Upper lobe of left lung (tissue), 6 donors: Measurements from ENCODE around the gene HEATR9. TPM values are rescaled to one million over a fixed set of nuclear protein-coding genes. Genes with fewer than 3 reads are reported as not detected.

Experiments
- ATAC-seq, 2 donors: fragments of 200-7000 bp; cut with Tn5 transposase; one replicate each; pipeline ENCODE4 v1.9.1; 2022; ENCODE audit warnings: mild to moderate bottlenecking in 2 of 2, moderate library complexity in 2 of 2; ENCODE audit not compliant: low FRiP score in 2 of 2
- DNase-seq, 2 donors: peaks; one replicate each; pipeline ENCODE4 v3.0.0-alpha.2; 2019 to 2020
- H3K27ac ChIP-seq, 4 donors: fragments of 200-600 bp; sonication (generic); one replicate each; pipeline ENCODE4 v1.5.1; 2016 to 2019
- H3K27me3 ChIP-seq, 4 donors: fragments of 200-600 bp; sonication (generic); one replicate each; pipeline ENCODE4 v1.5.1; 2017 to 2019
- H3K36me3 ChIP-seq, 4 donors: fragments of 200-600 bp; sonication (generic); one replicate each; pipeline ENCODE4 v1.5.1; 2016 to 2019
- H3K4me1 ChIP-seq, 4 donors: fragments of 200-600 bp; sonication (generic); one replicate each; pipeline ENCODE4 v1.5.1; 2018 to 2019
- H3K4me3 ChIP-seq, 4 donors: fragments of 200-600 bp; sonication (generic); one replicate each; pipeline ENCODE4 v1.5.1; 2017 to 2019; ENCODE audit warnings: mild to moderate bottlenecking in 2 of 4, moderate library complexity in 1 of 4
- H3K9me3 ChIP-seq, 4 donors: fragments of 200-600 bp; sonication (generic); one replicate each; pipeline ENCODE4 v1.5.1; 2018 to 2019
- EP300 ChIP-seq, 4 donors: sonication (generic); formaldehyde crosslinking; IDR thresholded peaks; one replicate each; pipeline ENCODE4 v1.5.1; 2017; ENCODE audit warnings: antibody characterized with exemption in 4 of 4, control low read depth in 2 of 4
- POLR2A ChIP-seq, 4 donors: fragments of 450-650 bp; IDR thresholded peaks; one replicate each; pipeline ENCODE4 v1.5.1; 2016 to 2017; ENCODE audit warnings: antibody characterized with exemption in 4 of 4, mild to moderate bottlenecking in 2 of 4
- POLR2AphosphoS5 ChIP-seq, 2 donors: sonication (generic); formaldehyde crosslinking; IDR thresholded peaks; one replicate each; pipeline ENCODE4 v1.5.1; 2017; ENCODE audit warnings: antibody characterized with exemption in 2 of 2
- WGBS, 2 donors: methylation state at CpG; one replicate each; pipeline ENCODE4 v1.1.5; 2017 to 2018; 5-methylcytosine and 5-hydroxymethylcytosine counted together
- total RNA-seq, 6 donors: library from RNA; depleted of rRNA in 4 of 6; stranded (reverse); fragments of >200 nt in 4 of 6; gene quantifications; one replicate each; pipeline versions ENCODE4 v1.1.0 to v1.2.1, GENCODE V29; 2016 to 2021
- TF ChIP-seq, protein P1 (sequence below), 6 experiments: fragments of 450-650 bp in 4 of 6; fragments of 200-600 bp in 2 of 6; sonication (generic) in 2 of 6; IDR thresholded peaks; one replicate each; pipeline ENCODE4 v1.5.1; 2016 to 2019; ENCODE audit warnings: antibody characterized with exemption in 6 of 6
- donor health status: DM: no; HTN: no; CAD: no; lungs with moderate emphysema.
- donor health status: DM: no; HTN: yes; CAD: no; lungs with severe emphysema.

Gene HEATR9
- total RNA-seq, 6 donors from 2014 or later: 0.13 to 0.30 TPM; not detected in 4

DNA sequence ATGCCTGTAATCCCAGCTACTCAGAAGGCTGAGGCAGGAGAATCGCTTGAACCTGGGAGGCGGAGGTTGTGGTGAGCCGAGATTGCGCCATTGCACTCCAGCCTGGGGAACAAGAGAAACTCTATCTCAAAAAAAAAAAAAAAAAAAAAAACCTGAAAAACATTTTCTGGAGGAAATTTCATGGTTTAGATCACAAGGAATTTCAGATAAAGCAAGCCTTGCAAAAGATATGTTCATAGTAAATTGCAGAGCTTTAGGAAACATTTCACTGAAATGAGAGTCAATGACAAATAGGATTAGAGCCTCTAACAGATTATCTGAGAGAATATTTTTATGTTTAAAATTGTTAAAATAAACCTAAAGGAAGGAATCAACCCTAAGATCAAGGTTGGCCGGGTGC is 56.2 kb downstream of the HEATR9 start:
- H3K4me1 ChIP-seq: peaks cover 40 to 58% (median 50%) of the 10 kb centered on the region in 4 donors
- WGBS, 2 donors: 70 to 81% methylated on average over 5 of the region's 5 CpGs
- no peak for ATAC-seq
- H3K36me3 ChIP-seq: peaks cover 0 to 5% (median 2%) of the 10 kb centered on the region in 4 donors
- TF ChIP-seq, protein P1, sequence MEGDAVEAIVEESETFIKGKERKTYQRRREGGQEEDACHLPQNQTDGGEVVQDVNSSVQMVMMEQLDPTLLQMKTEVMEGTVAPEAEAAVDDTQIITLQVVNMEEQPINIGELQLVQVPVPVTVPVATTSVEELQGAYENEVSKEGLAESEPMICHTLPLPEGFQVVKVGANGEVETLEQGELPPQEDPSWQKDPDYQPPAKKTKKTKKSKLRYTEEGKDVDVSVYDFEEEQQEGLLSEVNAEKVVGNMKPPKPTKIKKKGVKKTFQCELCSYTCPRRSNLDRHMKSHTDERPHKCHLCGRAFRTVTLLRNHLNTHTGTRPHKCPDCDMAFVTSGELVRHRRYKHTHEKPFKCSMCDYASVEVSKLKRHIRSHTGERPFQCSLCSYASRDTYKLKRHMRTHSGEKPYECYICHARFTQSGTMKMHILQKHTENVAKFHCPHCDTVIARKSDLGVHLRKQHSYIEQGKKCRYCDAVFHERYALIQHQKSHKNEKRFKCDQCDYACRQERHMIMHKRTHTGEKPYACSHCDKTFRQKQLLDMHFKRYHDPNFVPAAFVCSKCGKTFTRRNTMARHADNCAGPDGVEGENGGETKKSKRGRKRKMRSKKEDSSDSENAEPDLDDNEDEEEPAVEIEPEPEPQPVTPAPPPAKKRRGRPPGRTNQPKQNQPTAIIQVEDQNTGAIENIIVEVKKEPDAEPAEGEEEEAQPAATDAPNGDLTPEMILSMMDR (IDR thresholded peaks at IDR 0.05): no peak
- no peak for TF ChIP-seq POLR2A (IDR thresholded peaks at IDR 0.05)
- no peak for TF ChIP-seq POLR2AphosphoS5 (IDR thresholded peaks at IDR 0.05)
- no peak for TF ChIP-seq EP300 (IDR thresholded peaks at IDR 0.05)
- H3K27me3 ChIP-seq: no peaks in the 10 kb centered on the region
- no peaks in the 10 kb centered on the region for H3K9me3 ChIP-seq
- no peak for DNase-seq
- no peak overlapping the region for H3K27ac ChIP-seq
- no peak overlapping the region for H3K4me3 ChIP-seq

DNA sequence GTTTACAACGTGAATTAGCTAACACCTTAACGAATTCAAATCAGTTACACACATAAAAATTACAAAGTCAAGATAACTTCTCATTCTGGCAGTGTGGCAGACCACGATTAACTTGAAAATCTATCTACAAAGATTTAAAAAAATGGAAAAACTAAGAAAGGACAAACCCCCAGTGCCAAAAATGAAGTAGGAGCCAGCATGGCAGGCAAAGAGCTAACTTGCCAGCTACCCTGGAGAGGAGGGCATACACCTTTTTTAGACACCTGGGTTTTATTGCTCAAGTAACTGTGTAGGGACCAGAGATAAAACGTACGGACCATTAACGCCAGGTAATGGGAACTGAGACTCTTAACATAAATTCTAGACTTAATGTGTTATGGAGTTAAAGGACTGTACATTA is 56.9 kb downstream of the HEATR9 start:
- no peak overlapping the region for H3K27ac ChIP-seq
- peaks cover 0 to 4% (median 0%) of the 10 kb centered on the region in 4 donors for H3K36me3 ChIP-seq
- H3K4me3 ChIP-seq: no peak overlapping the region
- H3K9me3 ChIP-seq: no peaks in the 10 kb centered on the region
- WGBS, 2 donors: 76 to 78% methylated on average over 6 of the region's 6 CpGs
- DNase-seq (no peak), ATAC-seq (no peak)
- no peaks in the 10 kb centered on the region for H3K27me3 ChIP-seq
- TF ChIP-seq POLR2AphosphoS5 (IDR thresholded peaks at IDR 0.05) (no peak), POLR2A (IDR thresholded peaks at IDR 0.05) (no peak), EP300 (IDR thresholded peaks at IDR 0.05) (no peak)
- TF ChIP-seq, protein P1 (IDR thresholded peaks at IDR 0.05): no peak
- peaks cover 35 to 52% (median 44%) of the 10 kb centered on the region in 4 donors for H3K4me1 ChIP-seq

DNA sequence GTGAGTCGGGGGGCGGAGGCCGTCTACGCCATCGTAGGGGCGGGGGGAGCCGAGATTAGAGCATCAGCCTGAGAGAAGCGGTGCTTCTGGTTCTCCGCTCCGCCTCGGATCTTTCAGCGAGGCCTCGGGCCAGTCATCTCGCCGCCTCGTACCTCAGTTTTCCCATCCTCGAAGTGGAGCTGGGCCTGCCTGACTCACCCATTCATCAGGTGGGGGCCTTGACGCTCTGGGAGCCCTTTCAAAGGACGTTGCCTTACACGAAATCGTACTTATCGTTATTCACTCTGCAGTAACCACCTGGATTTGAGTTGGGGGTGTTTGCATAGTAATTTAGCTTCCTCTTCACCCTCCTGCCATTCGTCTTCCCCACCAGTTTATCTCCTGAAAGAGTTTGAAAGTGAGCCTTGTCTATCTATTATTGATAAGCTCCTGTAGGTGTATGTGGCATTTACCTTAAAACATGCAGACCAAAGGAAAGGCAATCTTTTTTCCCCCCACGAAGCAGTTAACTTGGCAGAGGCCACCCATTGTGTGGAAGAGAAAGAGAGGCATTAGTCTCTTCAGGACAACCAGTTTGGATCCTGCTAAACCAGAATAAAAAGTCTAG is 58.7 kb downstream of the HEATR9 start:
- Histone ChIP-seq H3K9me3 (no peaks in the 10 kb centered on the region), H3K27me3 (no peaks in the 10 kb centered on the region), H3K36me3 (no peaks in the 10 kb centered on the region), H3K4me3 (peak overlapping the region; percentile 63 to 91 (median 83)), H3K4me1 (peaks cover 30 to 46% (median 40%) of the 10 kb centered on the region in 4 donors), H3K27ac (peak overlapping the region; percentile 90 to 99 (median 92))
- peak in 1 of 2 donors; percentile 26 for ATAC-seq
- TF ChIP-seq POLR2A (IDR thresholded peaks at IDR 0.05) (no peak), POLR2AphosphoS5 (IDR thresholded peaks at IDR 0.05) (no peak), EP300 (IDR thresholded peaks at IDR 0.05) (no peak)
- TF ChIP-seq, protein P1 (IDR thresholded peaks at IDR 0.05): no peak
- 0 to 1% methylated on average over 8 to 17 of the region's 24 CpGs for WGBS, 2 donors
- no peak for DNase-seq

DNA sequence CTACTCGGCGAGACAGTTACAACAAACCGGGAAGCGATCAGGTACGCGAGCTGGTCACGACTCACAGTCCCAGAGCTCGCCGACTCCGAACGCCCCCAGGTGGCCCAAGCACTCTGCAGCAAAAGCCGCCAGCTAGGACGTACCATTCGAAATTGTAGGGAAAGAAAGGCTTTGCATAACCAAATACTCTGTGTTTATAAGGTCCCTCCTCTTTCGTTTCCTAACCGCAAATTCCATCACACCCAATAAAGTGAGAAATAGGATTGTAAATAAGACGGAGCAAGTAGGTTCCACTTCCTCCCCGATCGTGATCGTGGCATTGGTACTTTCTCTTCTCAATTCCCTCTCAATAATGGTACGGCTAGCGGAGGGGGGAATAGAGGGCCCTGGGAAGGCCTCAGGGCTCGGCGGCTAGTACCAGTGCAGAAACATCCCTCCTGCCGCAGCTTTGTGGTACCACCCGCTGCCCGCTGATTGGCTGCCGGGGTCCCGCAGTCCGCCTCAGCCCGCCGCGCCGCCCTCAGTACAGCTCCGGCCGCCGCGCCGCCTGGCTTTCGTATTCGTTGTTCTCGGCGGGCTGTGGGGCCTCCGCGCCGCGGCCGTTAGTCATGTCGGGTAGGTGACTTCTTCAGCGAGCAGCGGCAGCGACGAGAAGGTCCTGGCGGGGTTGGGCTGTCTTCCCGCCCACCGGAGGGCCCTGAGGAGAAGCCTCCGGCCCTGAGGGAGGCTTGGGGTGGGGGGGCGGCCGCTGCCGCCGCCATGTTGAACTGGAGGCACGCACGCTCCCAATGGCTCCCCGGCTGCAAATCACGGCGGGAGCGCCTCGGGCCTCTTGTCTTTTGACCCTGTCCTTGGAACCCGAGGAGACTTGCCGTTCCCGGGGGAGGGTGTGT is 59.5 kb downstream of the HEATR9 start, which contains the start of gene TAF15:
TSS of gene TAF15 (plus strand) at position 523 of the 893 bp plus-strand sequence. CDS start at position 609, 86 bp downstream.
- Histone ChIP-seq H3K27me3 (no peaks in the 10 kb centered on the region), H3K27ac (peak within 1 kb of the TSS; percentile 90 to 99 (median 92)), H3K36me3 (no peaks in the 10 kb centered on the region), H3K4me1 (peaks cover 28 to 40% (median 37%) of the 10 kb centered on the region in 4 donors), H3K4me3 (peak within 1 kb of the TSS; percentile 63 to 91 (median 83)), H3K9me3 (no peaks in the 10 kb centered on the region)
- ATAC-seq (peak; percentile 98 to 99), DNase-seq (peak; percentile 96 to 98)
- 0 to 1% methylated on average over 30 to 40 of the region's 71 CpGs for WGBS, 2 donors
- TF ChIP-seq EP300 (IDR thresholded peaks at IDR 0.05) (peak in 1 of 4 donors; percentile 52), POLR2A (IDR thresholded peaks at IDR 0.05) (peak; percentile 94 to 99 (median 98)), POLR2AphosphoS5 (IDR thresholded peaks at IDR 0.05) (peak; percentile 99)
- TF ChIP-seq, protein P1 (IDR thresholded peaks at IDR 0.05): peak; percentile 33 to 73 (median 62)
